ENCODE measurements around the gene ALOX5. TPM values are rescaled to one million over a fixed set of nuclear protein-coding genes. Genes with fewer than 3 reads are reported as not detected.

The ALOX5 gene
- total RNA-seq, 4 donors from 2014 or later = 14.2 to 48.5 (median 21.2) TPM

GRCh38 chr10:45422207-45422865 is 48.3 kb downstream of the ALOX5 start:
- Histone ChIP-seq H3K36me3 (no peaks in the 10 kb centered on the region), H3K4me1 (peaks cover 32 to 57% (median 42%) of the 10 kb centered on the region in 4 donors), H3K27ac (replicated peaks in 1 of 4) (no peak overlapping the region), H3K27me3 (peaks cover under 1 to 6% (median 4%) of the 10 kb centered on the region in 4 donors), H3K9me3 (no peaks in the 10 kb centered on the region), H3K4me3 (no peak overlapping the region)
- WGBS = 62% methylated on average over 5 of the region's 6 CpGs
- no peak for TF ChIP-seq POLR2A (IDR thresholded peaks at IDR 0.05; ENCODE audit: low read depth)
- no peak for TF ChIP-seq CTCF (IDR thresholded peaks at IDR 0.05)
- no peak for TF ChIP-seq EP300 (IDR thresholded peaks at IDR 0.05)
- TF ChIP-seq POLR2AphosphoS5 (IDR thresholded peaks at IDR 0.05) = no peak
- intact Hi-C loops (cut with DNase I) = no loop called here
- DNase-seq (ENCODE audit: extremely low spot score) = no peak

- H3K27me3 ChIP-seq = peaks cover 5 to 13% (median 8%) of the 10 kb centered on the region in 4 donors
- no peaks in the 10 kb centered on the region for H3K36me3 ChIP-seq
- no peaks in the 10 kb centered on the region for H3K9me3 ChIP-seq
- no peak for DNase-seq (ENCODE audit: extremely low spot score)
- no peak overlapping the region for H3K4me3 ChIP-seq
- H3K4me1 ChIP-seq = peaks cover 33 to 61% (median 46%) of the 10 kb centered on the region in 4 donors
- no peak overlapping the region for H3K27ac ChIP-seq (replicated peaks in 1 of 4)
- intact Hi-C loops (cut with DNase I) = no loop called here
- WGBS = 84% methylated on average over 8 of the region's 9 CpGs
- no peak for TF ChIP-seq EP300 (IDR thresholded peaks at IDR 0.05)
- TF ChIP-seq CTCF (IDR thresholded peaks at IDR 0.05) = no peak
- TF ChIP-seq POLR2A (IDR thresholded peaks at IDR 0.05; ENCODE audit: low read depth) = no peak
- no peak for TF ChIP-seq POLR2AphosphoS5 (IDR thresholded peaks at IDR 0.05)
Measured at GRCh38 chr10:45422866-45423659, 49.0 kb downstream of the ALOX5 start.

GRCh38 chr10:45423976-45424499 is 50.0 kb downstream of the ALOX5 start:
- DNase-seq (ENCODE audit: extremely low spot score) = no peak
- Histone ChIP-seq H3K27ac (replicated peaks in 1 of 4) (no peak overlapping the region), H3K27me3 (peaks cover under 1 to 23% (median 12%) of the 10 kb centered on the region in 4 donors), H3K4me3 (no peak overlapping the region), H3K4me1 (peaks cover 25 to 57% (median 40%) of the 10 kb centered on the region in 4 donors), H3K36me3 (no peaks in the 10 kb centered on the region), H3K9me3 (no peaks in the 10 kb centered on the region)
- TF ChIP-seq EP300 (IDR thresholded peaks at IDR 0.05) (no peak), CTCF (IDR thresholded peaks at IDR 0.05) (no peak), POLR2A (IDR thresholded peaks at IDR 0.05; ENCODE audit: low read depth) (no peak), POLR2AphosphoS5 (IDR thresholded peaks at IDR 0.05) (no peak)
- WGBS = 97% methylated on average over 6 of the region's 7 CpGs
- intact Hi-C loops (cut with DNase I) = no loop called here

GRCh38 chr10:45424668-45425404 is 50.8 kb downstream of the ALOX5 start:
- peak; percentile 91 for DNase-seq (ENCODE audit: extremely low spot score)
- H3K36me3 ChIP-seq = no peaks in the 10 kb centered on the region
- 68% methylated on average over 4 of the region's 15 CpGs for WGBS
- H3K4me3 ChIP-seq = no peak overlapping the region
- no peaks in the 10 kb centered on the region for H3K9me3 ChIP-seq
- peaks cover 19 to 51% (median 32%) of the 10 kb centered on the region in 4 donors for H3K4me1 ChIP-seq
- intact Hi-C loops (cut with DNase I) = no loop called here
- TF ChIP-seq POLR2A (IDR thresholded peaks at IDR 0.05; ENCODE audit: low read depth) (no peak), POLR2AphosphoS5 (IDR thresholded peaks at IDR 0.05) (peak; percentile 34 to 40), CTCF (IDR thresholded peaks at IDR 0.05) (no peak), EP300 (IDR thresholded peaks at IDR 0.05) (no peak)
- H3K27me3 ChIP-seq = peaks cover 0 to 31% (median 12%) of the 10 kb centered on the region in 4 donors
- peak overlapping the region in 1 of 4 donors; percentile 7 for H3K27ac ChIP-seq (replicated peaks in 1 of 4)
